H9 (cell line): Measurements from ENCODE around the gene PDCD4. TPM values are rescaled to one million over a fixed set of nuclear protein-coding genes. Genes with fewer than 3 reads are reported as not detected.

Experiments
- DNase-seq: peaks from one replicate; pipeline ENCODE4 v3.0.0-alpha.2; 2017
- H2AFZ ChIP-seq: one replicate; pipeline ENCODE4 v1.6.1; 2013; ENCODE audit warnings: mild to moderate bottlenecking, low read length, control low read depth, moderate library complexity
- H2AK5ac ChIP-seq: 2 replicates; pipeline ENCODE4 v1.6.1; 2013; ENCODE audit warnings: low read length, control low read depth, mixed read lengths; ENCODE audit not compliant: insufficient read length
- H2BK120ac ChIP-seq: one replicate; pipeline ENCODE4 v1.6.1; 2013; ENCODE audit warnings: low read depth, mild to moderate bottlenecking, low read length, control low read depth, inconsistent platforms; ENCODE audit not compliant: poor library complexity, severe bottlenecking
- H2BK12ac ChIP-seq: 2 replicates; pipeline ENCODE4 v1.6.1; 2013; ENCODE audit warnings: low read length, control low read depth, mixed read lengths, low read depth; ENCODE audit not compliant: insufficient read length
- H2BK15ac ChIP-seq: 2 replicates; pipeline ENCODE4 v1.6.1; 2013; ENCODE audit warnings: low read depth, low read length, control low read depth
- H2BK20ac ChIP-seq: one replicate; pipeline ENCODE4 v1.6.1; 2013; ENCODE audit warnings: low read depth, mild to moderate bottlenecking, low read length, control low read depth, inconsistent platforms; ENCODE audit not compliant: poor library complexity, severe bottlenecking
- H2BK5ac ChIP-seq: 2 replicates; pipeline ENCODE4 v1.6.1; 2013; ENCODE audit warnings: low read length, control low read depth, mixed read lengths; ENCODE audit not compliant: insufficient read length
- H3K14ac ChIP-seq: 2 replicates; pipeline ENCODE4 v1.6.1; 2013; ENCODE audit warnings: low read length, control low read depth; ENCODE audit not compliant: insufficient read depth
- H3K18ac ChIP-seq: 2 replicates; pipeline ENCODE4 v1.6.1; 2013; ENCODE audit warnings: low read depth, mild to moderate bottlenecking, mixed read lengths, low read length, control low read depth; ENCODE audit not compliant: insufficient read length
- H3K23ac ChIP-seq: 2 replicates; pipeline ENCODE4 v1.6.1; 2013; ENCODE audit warnings: low read length, control low read depth, mixed read lengths, low read depth; ENCODE audit not compliant: insufficient read length
- H3K23me2 ChIP-seq: 2 replicates; pipeline ENCODE4 v1.6.1; 2013; ENCODE audit warnings: low read depth, mild to moderate bottlenecking, mixed read lengths, low read length, control low read depth; ENCODE audit not compliant: insufficient read length, poor library complexity, severe bottlenecking
- H3K27ac ChIP-seq: 2 replicates; pipeline ENCODE4 v1.5.1; 2013; ENCODE audit warnings: low read length, control low read depth, mixed read lengths, low read depth; ENCODE audit not compliant: insufficient read length
- H3K27me3 ChIP-seq: 2 replicates; pipeline ENCODE4 v1.6.1; 2013; ENCODE audit warnings: low read length, control low read depth, inconsistent platforms; ENCODE audit not compliant: insufficient read depth
- H3K4ac ChIP-seq: 2 replicates; pipeline ENCODE4 v1.6.1; 2013; ENCODE audit warnings: low read depth, mild to moderate bottlenecking, control low read depth, inconsistent platforms, low read length, moderate library complexity
- H3K4me1 ChIP-seq: 2 replicates; pipeline ENCODE4 v1.6.1; 2013; ENCODE audit warnings: low read length, control low read depth, inconsistent platforms; ENCODE audit not compliant: insufficient read depth
- H3K4me2 ChIP-seq: 2 replicates; pipeline ENCODE4 v1.6.1; 2013; ENCODE audit warnings: low read length, control low read depth, mixed read lengths; ENCODE audit not compliant: insufficient read length, insufficient read depth
- H3K56ac ChIP-seq: 2 replicates; pipeline ENCODE4 v1.6.1; 2013; ENCODE audit warnings: low read depth, mild to moderate bottlenecking, mixed read lengths, low read length, control low read depth; ENCODE audit not compliant: insufficient read length
- H3K79me1 ChIP-seq: 2 replicates; pipeline ENCODE4 v1.6.1; 2013; ENCODE audit warnings: low read depth, mild to moderate bottlenecking, moderate library complexity, low read length, control low read depth, inconsistent platforms; ENCODE audit not compliant: insufficient read depth, poor library complexity, severe bottlenecking
- H3K79me2 ChIP-seq: 2 replicates; pipeline ENCODE4 v1.6.1; 2013; ENCODE audit warnings: low read length, control low read depth, inconsistent platforms; ENCODE audit not compliant: insufficient read depth
- H3K9ac ChIP-seq: 2 replicates; pipeline ENCODE4 v1.6.1; 2013; ENCODE audit warnings: low read length, control low read depth, mixed read lengths; ENCODE audit not compliant: insufficient read length; ENCODE audit errors: extremely low read depth
- H3K9me3 ChIP-seq: one replicate; pipeline ENCODE4 v1.6.1; 2013; ENCODE audit warnings: low read depth, low read length, inconsistent platforms; ENCODE audit not compliant: control insufficient read depth
- H3T11ph ChIP-seq: one replicate; pipeline ENCODE4 v1.6.1; 2013; ENCODE audit warnings: mild to moderate bottlenecking, low read length, control low read depth, inconsistent platforms
- H4K20me1 ChIP-seq: one replicate; pipeline ENCODE4 v1.6.1; 2013; ENCODE audit not compliant: control insufficient read depth, insufficient read length, insufficient read depth
- H4K5ac ChIP-seq: 2 replicates; pipeline ENCODE4 v1.6.1; 2013; ENCODE audit warnings: low read depth, mild to moderate bottlenecking, mixed read lengths, low read length, control low read depth; ENCODE audit not compliant: insufficient read length
- H4K8ac ChIP-seq: replicated peaks from 2 replicates; pipeline ENCODE4 v1.6.1; 2013; ENCODE audit warnings: low read length, control low read depth, mixed read lengths, low read depth; ENCODE audit not compliant: insufficient read length
- H4K91ac ChIP-seq: 2 replicates; pipeline ENCODE4 v1.6.1; 2013; ENCODE audit warnings: low read depth, mild to moderate bottlenecking, moderate library complexity, mixed read lengths, low read length, control low read depth; ENCODE audit not compliant: insufficient read length
- H3K27ac Mint-ChIP-seq, 3 experiments: 2 replicates in 2 of 3; 3 replicates in 1 of 3; pipeline ENCODE4 v1.8.0; 2020 to 2021; ENCODE audit warnings: mixed read lengths in 3 of 3, mild to moderate bottlenecking in 1 of 3, moderate library complexity in 1 of 3
- H3K27me3 Mint-ChIP-seq: 2 replicates; pipeline ENCODE4 v1.8.0; 2021; ENCODE audit warnings: low read depth, mild to moderate bottlenecking, moderate library complexity, mixed read lengths
- H3K36me3 Mint-ChIP-seq, 3 experiments: 2 replicates in 2 of 3; 3 replicates in 1 of 3; pipeline ENCODE4 v1.8.0; 2020 to 2021; ENCODE audit warnings: low read depth in 3 of 3, mixed read lengths in 3 of 3; ENCODE audit not compliant: insufficient read depth in 1 of 3
- H3K4me1 Mint-ChIP-seq, 2 experiments: 2 replicates each; pipeline ENCODE4 v1.8.0; 2020; ENCODE audit warnings: mixed read lengths in 2 of 2
- H3K4me3 Mint-ChIP-seq, 2 experiments: 2 replicates in 1 of 2; 3 replicates in 1 of 2; pipeline ENCODE4 v1.8.0; 2020 to 2021; ENCODE audit warnings: mild to moderate bottlenecking in 2 of 2, mixed read lengths in 2 of 2, moderate library complexity in 1 of 2
- H3K9me3 Mint-ChIP-seq, 2 experiments: 2 replicates in 1 of 2; 3 replicates in 1 of 2; pipeline ENCODE4 v1.8.0; 2020; ENCODE audit warnings: mild to moderate bottlenecking in 2 of 2, mixed read lengths in 2 of 2, moderate library complexity in 1 of 2
- CTCF ChIP-seq: fragments of 200-600 bp; sonication (generic); conservative IDR thresholded peaks from 3 replicates; pipeline ENCODE4 v1.8.0; 2021; ENCODE audit warnings: antibody characterized with exemption, mild to moderate bottlenecking
- WGBS: extraction: QIAGEN DNeasy Blood & Tissue Kit; methylation state at CpG from one replicate; pipeline ENCODE4 v1.1.7; 2013; ENCODE audit warnings: missing lambda C conversion rate, low lambda C conversion rate, mixed read lengths; ENCODE audit not compliant: insufficient read length; ENCODE audit errors: extremely low coverage; 5-methylcytosine and 5-hydroxymethylcytosine counted together
- total RNA-seq: library from RNA; stranded (reverse); gene quantifications from 2 replicates; pipeline ENCODE4 v1.2.1, GENCODE V29; 2021

PDCD4 gene
- total RNA-seq, 1 experiment from 2014 or later: 29.3 TPM

GRCh38 chr10:110918643-110919348 lies 47.1 kb downstream of the PDCD4 start, which contains the start of gene BBIP1:
TSS of gene BBIP1 (minus strand) at chr10:110919180. CDS start at chr10:110918157, 1,023 bp downstream.
- Histone ChIP-seq H3K9me3 (no peaks in the 10 kb centered on the region), H2BK120ac (no peak within 1 kb of the TSS), H3K27me3 (no peaks in the 10 kb centered on the region), H3K56ac (no peak within 1 kb of the TSS), H2BK20ac (no peak within 1 kb of the TSS), H3T11ph (no peak within 1 kb of the TSS), H3K23me2 (no peaks in the 10 kb centered on the region), H3K79me1 (no peaks in the 10 kb centered on the region), H3K79me2 (peaks cover 5% of the 10 kb centered on the region; the same call in 1 of the 2 replicates), H3K27ac (peak within 1 kb of the TSS; percentile 77), H2AK5ac (no peak within 1 kb of the TSS), H4K20me1 (no peaks in the 10 kb centered on the region), H2BK12ac (no peak within 1 kb of the TSS), H3K4ac (no peak within 1 kb of the TSS), H3K4me2 (peak within 1 kb of the TSS; percentile 96), H4K91ac (no peak within 1 kb of the TSS), H4K8ac (no peak within 1 kb of the TSS), H4K5ac (no peak within 1 kb of the TSS), H3K9ac (peak within 1 kb of the TSS; percentile 79), H3K14ac (peak within 1 kb of the TSS; percentile 56; the same call in 1 of the 2 replicates), H2BK15ac (no peak within 1 kb of the TSS), H3K23ac (no peak within 1 kb of the TSS), H2BK5ac (no peak within 1 kb of the TSS), H2AFZ (peak within 1 kb of the TSS; percentile 66), H3K4me1 (peaks cover 4% of the 10 kb centered on the region; the same call in 1 of the 2 replicates), H3K18ac (peak within 1 kb of the TSS; percentile 92)
- Mint-ChIP-seq H3K27ac (peak within 1 kb of the TSS; percentile 99 to 100 (median 100)), H3K9me3 (no peaks in the 10 kb centered on the region; a peak in 1 of 5 replicates), H3K27me3 (no peaks in the 10 kb centered on the region), H3K4me1 (peaks cover 24 to 28% of the 10 kb centered on the region in 2 experiments), H3K4me3 (peak within 1 kb of the TSS; percentile 96 to 98), H3K36me3 (peaks cover 0 to 6% (median 2%) of the 10 kb centered on the region in 3 experiments; a peak in 3 of 7 replicates)
- WGBS: no CpG with 5 or more reads among the region's 40 CpGs
- no peak for DNase-seq
- TF ChIP-seq CTCF: no peak
